Measurements from ENCODE around the gene CCDC9B. TPM values are rescaled to one million over a fixed set of nuclear protein-coding genes. Genes with fewer than 3 reads are reported as not detected.

CCDC9B gene
- total RNA-seq (10 to 100 TPM in 4 of 7 donors, 1 to 10 TPM in 3; 1.8 to 22.2 (median 12.7) TPM), polyA plus RNA-seq (1 to 10 TPM; 2.9 to 4.3 TPM)
- long read RNA-seq, donor 1, partial matches to known transcripts, result 1 of 1 reads
- long read RNA-seq, donor 1, other reads (novel, unspliced or antisense), result 0 of 1 reads
- long read RNA-seq, donor 2, result 0 reads
- long read RNA-seq, donor 3, partial matches to known transcripts, result 5 of 9 reads
- long read RNA-seq, donor 3, other reads (novel, unspliced or antisense), result 1 of 9 reads

GRCh38 chr15:40340740-40341400 lies at the start of gene CCDC9B:
CCDC9B (minus strand) TSS chr15:40340939; CDS start chr15:40340819, 120 bp downstream.
- TF ChIP-seq POLR2A (IDR thresholded peaks at IDR 0.05) (no peak), CTCF (IDR thresholded peaks at IDR 0.05) (no peak), EP300 (IDR thresholded peaks at IDR 0.05) (no peak)
- intact Hi-C loops (cut with DNase I), result loop anchor here in 1 of 4 donors (10.0 kb wide), 1 partner anchor 236 kb away; the partner anchor contains the start of gene BMF
- Histone ChIP-seq H3K27ac (peak within 1 kb of the TSS; percentile 57 to 84), H3K4me1 (ENCODE audit: insufficient read depth) (peaks cover 27% of the 10 kb centered on the region), H3K27me3 (no peaks in the 10 kb centered on the region), H3K9me3 (no peaks in the 10 kb centered on the region), H3K36me3 (no peaks in the 10 kb centered on the region), H3K4me3 (peak within 1 kb of the TSS; percentile 26)
- DNase-seq, result peak; percentile 85 to 92 (median 87)
- 15 to 18% (median 17%) methylated on average over 12 to 17 of the region's 17 CpGs for WGBS, 3 donors

- no peaks in the 10 kb centered on the region for H3K27me3 ChIP-seq
- H3K27ac ChIP-seq, result no peak overlapping the region
- H3K36me3 ChIP-seq, result no peaks in the 10 kb centered on the region
- no peaks in the 10 kb centered on the region for H3K4me1 ChIP-seq (ENCODE audit: insufficient read depth)
- no peaks in the 10 kb centered on the region for H3K9me3 ChIP-seq
- DNase-seq, result no peak
- no peak for TF ChIP-seq CTCF (IDR thresholded peaks at IDR 0.05)
- no peak for TF ChIP-seq EP300 (IDR thresholded peaks at IDR 0.05)
- no peak for TF ChIP-seq POLR2A (IDR thresholded peaks at IDR 0.05)
- WGBS, 3 donors, result 85 to 98% (median 89%) methylated on average over 2 of the region's 2 CpGs
- no peak overlapping the region for H3K4me3 ChIP-seq
- intact Hi-C loops (cut with DNase I), result no loop called here
Observed at GRCh38 chr15:40389824-40390595, 49.3 kb upstream of the CCDC9B start.

GRCh38 chr15:40388941-40389823 lies 48.4 kb upstream of the CCDC9B start:
- WGBS, 3 donors, result 69 to 84% (median 77%) methylated on average over 13 of the region's 13 CpGs
- H3K4me1 ChIP-seq (ENCODE audit: insufficient read depth), result no peaks in the 10 kb centered on the region
- no peaks in the 10 kb centered on the region for H3K27me3 ChIP-seq
- H3K27ac ChIP-seq, result no peak overlapping the region
- TF ChIP-seq POLR2A (IDR thresholded peaks at IDR 0.05) (no peak), CTCF (IDR thresholded peaks at IDR 0.05) (no peak), EP300 (IDR thresholded peaks at IDR 0.05) (no peak)
- no peaks in the 10 kb centered on the region for H3K9me3 ChIP-seq
- intact Hi-C loops (cut with DNase I), result no loop called here
- no peak for DNase-seq
- no peak overlapping the region for H3K4me3 ChIP-seq
- H3K36me3 ChIP-seq, result no peaks in the 10 kb centered on the region

GRCh38 chr15:40386480-40386879 lies 45.7 kb upstream of the CCDC9B start:
- H3K4me3 ChIP-seq, result no peak overlapping the region
- no peak for DNase-seq
- 91 to 98% (median 95%) methylated on average over 3 of the region's 3 CpGs for WGBS, 3 donors
- H3K27me3 ChIP-seq, result no peaks in the 10 kb centered on the region
- no peaks in the 10 kb centered on the region for H3K36me3 ChIP-seq
- H3K9me3 ChIP-seq, result no peaks in the 10 kb centered on the region
- TF ChIP-seq EP300 (IDR thresholded peaks at IDR 0.05), result no peak
- TF ChIP-seq CTCF (IDR thresholded peaks at IDR 0.05), result no peak
- no peak for TF ChIP-seq POLR2A (IDR thresholded peaks at IDR 0.05)
- H3K4me1 ChIP-seq (ENCODE audit: insufficient read depth), result peaks cover 1% of the 10 kb centered on the region
- intact Hi-C loops (cut with DNase I), result no loop called here
- H3K27ac ChIP-seq, result no peak overlapping the region
